Measurements from ENCODE around the gene PPP1R12B.

GRCh38 chr1:202572867-202573266, 224.4 kb downstream of the PPP1R12B start:
- no peak for TF ChIP-seq POLR2A (IDR thresholded peaks at IDR 0.05)
- TF ChIP-seq, protein P1, sequence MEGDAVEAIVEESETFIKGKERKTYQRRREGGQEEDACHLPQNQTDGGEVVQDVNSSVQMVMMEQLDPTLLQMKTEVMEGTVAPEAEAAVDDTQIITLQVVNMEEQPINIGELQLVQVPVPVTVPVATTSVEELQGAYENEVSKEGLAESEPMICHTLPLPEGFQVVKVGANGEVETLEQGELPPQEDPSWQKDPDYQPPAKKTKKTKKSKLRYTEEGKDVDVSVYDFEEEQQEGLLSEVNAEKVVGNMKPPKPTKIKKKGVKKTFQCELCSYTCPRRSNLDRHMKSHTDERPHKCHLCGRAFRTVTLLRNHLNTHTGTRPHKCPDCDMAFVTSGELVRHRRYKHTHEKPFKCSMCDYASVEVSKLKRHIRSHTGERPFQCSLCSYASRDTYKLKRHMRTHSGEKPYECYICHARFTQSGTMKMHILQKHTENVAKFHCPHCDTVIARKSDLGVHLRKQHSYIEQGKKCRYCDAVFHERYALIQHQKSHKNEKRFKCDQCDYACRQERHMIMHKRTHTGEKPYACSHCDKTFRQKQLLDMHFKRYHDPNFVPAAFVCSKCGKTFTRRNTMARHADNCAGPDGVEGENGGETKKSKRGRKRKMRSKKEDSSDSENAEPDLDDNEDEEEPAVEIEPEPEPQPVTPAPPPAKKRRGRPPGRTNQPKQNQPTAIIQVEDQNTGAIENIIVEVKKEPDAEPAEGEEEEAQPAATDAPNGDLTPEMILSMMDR (IDR thresholded peaks at IDR 0.05) = no peak
